Stomach (tissue), 9 donors: Measurements from ENCODE around the gene NPTN. TPM values are rescaled to one million over a fixed set of nuclear protein-coding genes. Genes with fewer than 3 reads are reported as not detected.

Source experiments
- DNase-seq, 2 donors: peaks; one replicate each; pipeline versions ENCODE4 v3.0.0 to v3.0.0-alpha.2; 2013 to 2019
- H3K27ac ChIP-seq, 5 donors: fragments of 200-600 bp in 4 of 5; sonication (generic) in 4 of 5; one replicate each; pipeline ENCODE4 v1.5.1; 2013 to 2019; ENCODE audit warnings: mild to moderate bottlenecking in 1 of 5, moderate library complexity in 1 of 5
- H3K27me3 ChIP-seq, 3 donors: fragments of 200-600 bp; sonication (generic); one replicate each; pipeline ENCODE4 v1.5.1; 2017 to 2019; ENCODE audit warnings: mixed run types in 1 of 3
- H3K36me3 ChIP-seq, 4 donors: fragments of 200-600 bp; sonication (generic); 1 replicate in 3 of 4; 2 replicates in 1 of 4; pipeline ENCODE4 v1.5.1; 2016 to 2019
- H3K4me1 ChIP-seq, 4 donors: fragments of 200-600 bp; sonication (generic); one replicate each; pipeline ENCODE4 v1.5.1; 2016 to 2019
- H3K4me3 ChIP-seq, 4 donors: fragments of 200-600 bp; sonication (generic) in 3 of 4; one replicate each; pipeline ENCODE4 v1.5.1; 2016 to 2019; ENCODE audit warnings: mild to moderate bottlenecking in 1 of 4
- H3K9me3 ChIP-seq, 4 donors: fragments of 200-600 bp; sonication (generic); one replicate each; pipeline ENCODE4 v1.5.1; 2016 to 2019
- EP300 ChIP-seq: sonication (generic); formaldehyde crosslinking; IDR thresholded peaks from one replicate; pipeline ENCODE4 v1.6.1; 2017; ENCODE audit warnings: antibody characterized with exemption
- POLR2A ChIP-seq, 4 donors: fragments of 450-650 bp; IDR thresholded peaks; one replicate each; pipeline ENCODE4 v1.6.1; 2016; ENCODE audit warnings: antibody characterized with exemption in 4 of 4, control low read depth in 2 of 4, mild to moderate bottlenecking in 1 of 4, moderate library complexity in 1 of 4
- POLR2AphosphoS5 ChIP-seq, 3 donors: sonication (generic); formaldehyde crosslinking; IDR thresholded peaks; one replicate each; pipeline ENCODE4 v1.6.1; 2016; ENCODE audit warnings: antibody characterized with exemption in 3 of 3
- whole genome bisulfite sequencing, 5 donors: extraction: QIAGEN DNeasy Blood & Tissue Kit in 3 of 5; methylation state at CpG; one replicate each; pipeline versions ENCODE4 v1.1.5 to v1.1.7; 2013 to 2018; 5-methylcytosine and 5-hydroxymethylcytosine counted together
- intact Hi-C: fragments of 100-400 bp; cut with DNase I; formaldehyde crosslinking; loops from one replicate; pipeline ENCODE4 v1.15.1; 2023; ENCODE audit warnings: low total_unique reads
- polyA plus RNA-seq, 3 donors: library from polyadenylated mRNA; stranded (reverse); fragments of 200-250 nt; gene quantifications; one replicate each; pipeline ENCODE4 v1.2.3, GENCODE V29; 2013
- total RNA-seq, 5 donors: library from RNA; depleted of rRNA; stranded (reverse); fragments of >200 nt; gene quantifications; one replicate each; pipeline versions ENCODE4 v1.1.0 to v1.2.3, GENCODE V29; 2014 to 2016
- TF ChIP-seq, protein P1 (sequence below), 7 experiments: fragments of 450-650 bp in 4 of 7; fragments of 200-600 bp in 3 of 7; sonication (generic) in 3 of 7; IDR thresholded peaks; one replicate each; pipeline ENCODE4 v1.5.1; 2016 to 2019; ENCODE audit warnings: antibody characterized with exemption in 7 of 7, control low read depth in 2 of 7, mild to moderate bottlenecking in 1 of 7
- donor health status: healthy with polysubstance abuse.
- donor health status: Bipolar disorder and iron deficiency.
- donor health status: healthy.

NPTN gene
- total and polyA plus RNA-seq, 8 donors = 41.4 to 228 (median 96.2) TPM

DNA sequence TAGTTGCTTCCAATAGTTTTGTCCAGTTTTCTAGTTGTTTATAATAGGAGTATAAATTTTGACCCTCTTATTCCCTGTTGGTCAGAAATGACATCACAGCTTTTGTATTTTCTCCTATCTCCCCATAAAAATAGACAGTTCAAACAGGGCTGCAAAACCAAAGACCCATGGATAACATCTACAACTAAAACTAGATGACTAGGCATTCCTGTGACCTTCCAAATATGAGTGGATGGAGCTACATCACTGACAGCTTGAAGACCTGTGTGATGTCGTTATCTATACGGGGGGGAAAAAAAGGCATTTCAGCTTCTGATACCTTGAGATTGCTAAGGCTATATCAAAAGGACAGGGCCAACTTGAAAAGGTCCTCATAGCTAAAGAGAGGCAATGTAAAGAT lies 105.6 kb downstream of the NPTN start:
- no peak for DNase-seq
- Histone ChIP-seq H3K27me3 (no peaks in the 10 kb centered on the region), H3K36me3 (peaks cover 0 to 2% (median 0%) of the 10 kb centered on the region in 4 donors), H3K4me3 (no peak overlapping the region), H3K27ac (no peak overlapping the region), H3K9me3 (no peaks in the 10 kb centered on the region), H3K4me1 (no peaks in the 10 kb centered on the region)
- intact Hi-C loops = no loop called here
- WGBS, 5 donors = 84 to 97% (median 95%) methylated on average over 2 of the region's 2 CpGs
- TF ChIP-seq, protein P1, sequence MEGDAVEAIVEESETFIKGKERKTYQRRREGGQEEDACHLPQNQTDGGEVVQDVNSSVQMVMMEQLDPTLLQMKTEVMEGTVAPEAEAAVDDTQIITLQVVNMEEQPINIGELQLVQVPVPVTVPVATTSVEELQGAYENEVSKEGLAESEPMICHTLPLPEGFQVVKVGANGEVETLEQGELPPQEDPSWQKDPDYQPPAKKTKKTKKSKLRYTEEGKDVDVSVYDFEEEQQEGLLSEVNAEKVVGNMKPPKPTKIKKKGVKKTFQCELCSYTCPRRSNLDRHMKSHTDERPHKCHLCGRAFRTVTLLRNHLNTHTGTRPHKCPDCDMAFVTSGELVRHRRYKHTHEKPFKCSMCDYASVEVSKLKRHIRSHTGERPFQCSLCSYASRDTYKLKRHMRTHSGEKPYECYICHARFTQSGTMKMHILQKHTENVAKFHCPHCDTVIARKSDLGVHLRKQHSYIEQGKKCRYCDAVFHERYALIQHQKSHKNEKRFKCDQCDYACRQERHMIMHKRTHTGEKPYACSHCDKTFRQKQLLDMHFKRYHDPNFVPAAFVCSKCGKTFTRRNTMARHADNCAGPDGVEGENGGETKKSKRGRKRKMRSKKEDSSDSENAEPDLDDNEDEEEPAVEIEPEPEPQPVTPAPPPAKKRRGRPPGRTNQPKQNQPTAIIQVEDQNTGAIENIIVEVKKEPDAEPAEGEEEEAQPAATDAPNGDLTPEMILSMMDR (IDR thresholded peaks at IDR 0.05) = no peak
- TF ChIP-seq POLR2A (IDR thresholded peaks at IDR 0.05) (no peak), EP300 (no peak), POLR2AphosphoS5 (IDR thresholded peaks at IDR 0.05) (no peak)

DNA sequence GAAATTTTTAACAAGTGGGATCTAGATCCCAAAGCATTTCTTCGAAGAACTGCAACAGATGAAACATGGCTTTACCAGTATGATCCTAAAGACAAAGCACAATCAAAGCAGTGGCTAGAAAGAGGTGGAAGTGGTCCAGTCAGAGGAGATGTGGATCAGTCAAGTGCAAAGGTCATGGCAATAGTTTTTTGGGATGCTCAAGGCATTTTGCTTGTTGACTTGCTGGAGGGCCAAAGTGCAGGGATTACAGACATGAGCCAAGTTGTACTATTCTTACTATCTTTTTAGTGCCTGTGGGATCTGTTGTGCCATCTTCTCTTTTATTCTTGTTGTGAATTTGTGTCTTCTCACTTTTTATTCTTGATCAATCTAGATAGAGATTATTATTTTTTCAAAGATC lies 108.3 kb downstream of the NPTN start:
- TF ChIP-seq POLR2A (IDR thresholded peaks at IDR 0.05) (no peak), EP300 (no peak), POLR2AphosphoS5 (IDR thresholded peaks at IDR 0.05) (no peak)
- TF ChIP-seq, protein P1 (IDR thresholded peaks at IDR 0.05) = no peak
- H3K4me1 ChIP-seq = no peaks in the 10 kb centered on the region
- 88 to 97% (median 94%) methylated on average over 1 of the region's 1 CpG for whole genome bisulfite sequencing, 5 donors
- H3K27ac ChIP-seq = no peak overlapping the region
- no peak for DNase-seq
- H3K36me3 ChIP-seq = no peaks in the 10 kb centered on the region
- intact Hi-C loops = no loop called here
- no peaks in the 10 kb centered on the region for H3K27me3 ChIP-seq
- no peak overlapping the region for H3K4me3 ChIP-seq
- no peaks in the 10 kb centered on the region for H3K9me3 ChIP-seq

DNA sequence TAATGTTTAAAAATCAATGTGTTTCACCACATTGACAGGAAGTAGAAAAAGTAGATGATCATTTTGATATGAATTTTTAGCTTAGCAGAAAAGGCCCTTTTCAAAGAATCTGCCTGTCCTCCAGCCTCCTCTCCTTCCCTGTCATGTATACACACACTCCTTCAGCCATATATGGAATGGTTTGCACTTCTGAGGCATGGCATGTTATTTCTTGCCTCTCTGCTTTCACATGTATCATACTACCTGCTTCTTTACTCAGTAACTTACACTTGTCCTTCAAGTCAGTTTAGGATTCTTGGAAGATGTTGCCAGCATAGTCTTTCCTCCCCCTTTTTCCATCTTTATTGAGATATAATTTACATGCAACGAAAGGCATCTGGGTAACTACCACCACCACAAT lies 111.2 kb downstream of the NPTN start:
- Histone ChIP-seq H3K4me1 (no peaks in the 10 kb centered on the region), H3K4me3 (no peak overlapping the region), H3K9me3 (no peaks in the 10 kb centered on the region), H3K36me3 (no peaks in the 10 kb centered on the region), H3K27ac (no peak overlapping the region), H3K27me3 (no peaks in the 10 kb centered on the region)
- no peak for DNase-seq
- WGBS, 5 donors = 73 to 88% (median 83%) methylated on average over 1 of the region's 1 CpG
- intact Hi-C loops = no loop called here
- no peak for TF ChIP-seq POLR2A (IDR thresholded peaks at IDR 0.05)
- TF ChIP-seq EP300 = no peak

DNA sequence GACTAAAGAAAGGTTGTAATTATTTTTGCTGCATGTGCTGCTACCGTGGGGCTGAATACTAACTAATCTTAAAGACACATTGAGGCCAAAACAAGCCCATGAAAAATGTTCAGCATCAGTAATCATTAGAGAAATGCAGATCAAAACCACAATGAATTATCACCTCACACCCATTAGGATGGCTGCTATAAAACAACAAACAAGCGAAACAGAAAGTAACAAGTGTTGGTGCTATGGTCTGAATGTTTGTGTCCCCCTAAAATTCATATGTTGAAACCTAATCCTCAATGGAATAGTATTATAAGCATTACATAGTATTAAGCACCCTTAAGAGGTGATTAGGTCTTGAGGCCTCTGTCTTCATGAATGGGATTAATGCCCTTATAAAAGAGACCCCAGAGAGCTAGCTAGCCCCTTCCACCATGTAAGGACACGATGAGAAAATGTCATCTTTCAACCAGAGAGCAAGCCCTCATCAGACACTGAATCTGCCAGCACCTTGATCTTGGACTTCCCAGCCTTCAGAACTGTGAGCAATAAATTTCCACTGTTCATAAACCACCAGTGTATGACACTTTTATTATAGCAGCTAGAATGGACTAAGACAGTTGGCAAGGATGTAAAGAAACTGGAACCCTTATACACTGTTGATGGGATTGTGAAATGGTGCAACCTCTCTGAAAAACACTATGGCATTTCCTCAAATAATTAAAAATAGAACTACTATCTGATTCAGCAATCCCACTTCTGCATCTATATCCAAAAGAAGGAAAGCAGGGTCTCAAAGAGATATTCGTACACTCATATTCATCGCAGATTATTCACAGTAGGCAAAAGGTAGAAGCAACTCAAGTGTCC lies 114.1 kb downstream of the NPTN start:
- intact Hi-C loops = no loop called here
- TF ChIP-seq POLR2AphosphoS5 (IDR thresholded peaks at IDR 0.05) (no peak), POLR2A (IDR thresholded peaks at IDR 0.05) (no peak)
- TF ChIP-seq, protein P1 (IDR thresholded peaks at IDR 0.05) = no peak
- no peak overlapping the region for H3K27ac ChIP-seq
- DNase-seq = no peak
- H3K4me1 ChIP-seq = no peaks in the 10 kb centered on the region
- no peaks in the 10 kb centered on the region for H3K9me3 ChIP-seq
- 68 to 88% (median 88%) methylated on average over 5 of the region's 5 CpGs for WGBS, 5 donors
- H3K27me3 ChIP-seq = no peaks in the 10 kb centered on the region
- no peaks in the 10 kb centered on the region for H3K36me3 ChIP-seq
- no peak overlapping the region for H3K4me3 ChIP-seq
